H9 (cell line): ENCODE data around the gene CTH. TPM values are rescaled to one million over a fixed set of nuclear protein-coding genes. Genes with fewer than 3 reads are reported as not detected.
A peak's percentile ranks its signal among the peaks of the same experiment; 100 is the strongest.

ENCODE experiments used
- DNase-seq: peaks from one replicate; pipeline ENCODE4 v3.0.0-alpha.2; 2017
- H2AFZ ChIP-seq: one replicate; pipeline ENCODE4 v1.6.1; 2013; ENCODE audit warnings: mild to moderate bottlenecking, low read length, control low read depth, moderate library complexity
- H2AK5ac ChIP-seq: 2 replicates; pipeline ENCODE4 v1.6.1; 2013; ENCODE audit warnings: low read length, control low read depth, mixed read lengths; ENCODE audit not compliant: insufficient read length
- H2BK120ac ChIP-seq: one replicate; pipeline ENCODE4 v1.6.1; 2013; ENCODE audit warnings: low read depth, mild to moderate bottlenecking, low read length, control low read depth, inconsistent platforms; ENCODE audit not compliant: poor library complexity, severe bottlenecking
- H2BK12ac ChIP-seq: 2 replicates; pipeline ENCODE4 v1.6.1; 2013; ENCODE audit warnings: low read length, control low read depth, mixed read lengths, low read depth; ENCODE audit not compliant: insufficient read length
- H2BK15ac ChIP-seq: 2 replicates; pipeline ENCODE4 v1.6.1; 2013; ENCODE audit warnings: low read depth, low read length, control low read depth
- H2BK20ac ChIP-seq: one replicate; pipeline ENCODE4 v1.6.1; 2013; ENCODE audit warnings: low read depth, mild to moderate bottlenecking, low read length, control low read depth, inconsistent platforms; ENCODE audit not compliant: poor library complexity, severe bottlenecking
- H2BK5ac ChIP-seq: 2 replicates; pipeline ENCODE4 v1.6.1; 2013; ENCODE audit warnings: low read length, control low read depth, mixed read lengths; ENCODE audit not compliant: insufficient read length
- H3K14ac ChIP-seq: 2 replicates; pipeline ENCODE4 v1.6.1; 2013; ENCODE audit warnings: low read length, control low read depth; ENCODE audit not compliant: insufficient read depth
- H3K18ac ChIP-seq: 2 replicates; pipeline ENCODE4 v1.6.1; 2013; ENCODE audit warnings: low read depth, mild to moderate bottlenecking, mixed read lengths, low read length, control low read depth; ENCODE audit not compliant: insufficient read length
- H3K23ac ChIP-seq: 2 replicates; pipeline ENCODE4 v1.6.1; 2013; ENCODE audit warnings: low read length, control low read depth, mixed read lengths, low read depth; ENCODE audit not compliant: insufficient read length
- H3K23me2 ChIP-seq: 2 replicates; pipeline ENCODE4 v1.6.1; 2013; ENCODE audit warnings: low read depth, mild to moderate bottlenecking, mixed read lengths, low read length, control low read depth; ENCODE audit not compliant: insufficient read length, poor library complexity, severe bottlenecking
- H3K27ac ChIP-seq: 2 replicates; pipeline ENCODE4 v1.5.1; 2013; ENCODE audit warnings: low read length, control low read depth, mixed read lengths, low read depth; ENCODE audit not compliant: insufficient read length
- H3K27me3 ChIP-seq: 2 replicates; pipeline ENCODE4 v1.6.1; 2013; ENCODE audit warnings: low read length, control low read depth, inconsistent platforms; ENCODE audit not compliant: insufficient read depth
- H3K4ac ChIP-seq: 2 replicates; pipeline ENCODE4 v1.6.1; 2013; ENCODE audit warnings: low read depth, mild to moderate bottlenecking, control low read depth, inconsistent platforms, low read length, moderate library complexity
- H3K4me1 ChIP-seq: 2 replicates; pipeline ENCODE4 v1.6.1; 2013; ENCODE audit warnings: low read length, control low read depth, inconsistent platforms; ENCODE audit not compliant: insufficient read depth
- H3K4me2 ChIP-seq: 2 replicates; pipeline ENCODE4 v1.6.1; 2013; ENCODE audit warnings: low read length, control low read depth, mixed read lengths; ENCODE audit not compliant: insufficient read length, insufficient read depth
- H3K56ac ChIP-seq: 2 replicates; pipeline ENCODE4 v1.6.1; 2013; ENCODE audit warnings: low read depth, mild to moderate bottlenecking, mixed read lengths, low read length, control low read depth; ENCODE audit not compliant: insufficient read length
- H3K79me1 ChIP-seq: 2 replicates; pipeline ENCODE4 v1.6.1; 2013; ENCODE audit warnings: low read depth, mild to moderate bottlenecking, moderate library complexity, low read length, control low read depth, inconsistent platforms; ENCODE audit not compliant: insufficient read depth, poor library complexity, severe bottlenecking
- H3K79me2 ChIP-seq: 2 replicates; pipeline ENCODE4 v1.6.1; 2013; ENCODE audit warnings: low read length, control low read depth, inconsistent platforms; ENCODE audit not compliant: insufficient read depth
- H3K9ac ChIP-seq: 2 replicates; pipeline ENCODE4 v1.6.1; 2013; ENCODE audit warnings: low read length, control low read depth, mixed read lengths; ENCODE audit not compliant: insufficient read length; ENCODE audit errors: extremely low read depth
- H3K9me3 ChIP-seq: one replicate; pipeline ENCODE4 v1.6.1; 2013; ENCODE audit warnings: low read depth, low read length, inconsistent platforms; ENCODE audit not compliant: control insufficient read depth
- H3T11ph ChIP-seq: one replicate; pipeline ENCODE4 v1.6.1; 2013; ENCODE audit warnings: mild to moderate bottlenecking, low read length, control low read depth, inconsistent platforms
- H4K20me1 ChIP-seq: one replicate; pipeline ENCODE4 v1.6.1; 2013; ENCODE audit not compliant: control insufficient read depth, insufficient read length, insufficient read depth
- H4K5ac ChIP-seq: 2 replicates; pipeline ENCODE4 v1.6.1; 2013; ENCODE audit warnings: low read depth, mild to moderate bottlenecking, mixed read lengths, low read length, control low read depth; ENCODE audit not compliant: insufficient read length
- H4K8ac ChIP-seq: replicated peaks from 2 replicates; pipeline ENCODE4 v1.6.1; 2013; ENCODE audit warnings: low read length, control low read depth, mixed read lengths, low read depth; ENCODE audit not compliant: insufficient read length
- H4K91ac ChIP-seq: 2 replicates; pipeline ENCODE4 v1.6.1; 2013; ENCODE audit warnings: low read depth, mild to moderate bottlenecking, moderate library complexity, mixed read lengths, low read length, control low read depth; ENCODE audit not compliant: insufficient read length
- H3K27ac Mint-ChIP-seq, 3 experiments: 2 replicates in 2 of 3; 3 replicates in 1 of 3; pipeline ENCODE4 v1.8.0; 2020 to 2021; ENCODE audit warnings: mixed read lengths in 3 of 3, mild to moderate bottlenecking in 1 of 3, moderate library complexity in 1 of 3
- H3K27me3 Mint-ChIP-seq: 2 replicates; pipeline ENCODE4 v1.8.0; 2021; ENCODE audit warnings: low read depth, mild to moderate bottlenecking, moderate library complexity, mixed read lengths
- H3K36me3 Mint-ChIP-seq, 3 experiments: 2 replicates in 2 of 3; 3 replicates in 1 of 3; pipeline ENCODE4 v1.8.0; 2020 to 2021; ENCODE audit warnings: low read depth in 3 of 3, mixed read lengths in 3 of 3; ENCODE audit not compliant: insufficient read depth in 1 of 3
- H3K4me1 Mint-ChIP-seq, 2 experiments: 2 replicates each; pipeline ENCODE4 v1.8.0; 2020; ENCODE audit warnings: mixed read lengths in 2 of 2
- H3K4me3 Mint-ChIP-seq, 2 experiments: 2 replicates in 1 of 2; 3 replicates in 1 of 2; pipeline ENCODE4 v1.8.0; 2020 to 2021; ENCODE audit warnings: mild to moderate bottlenecking in 2 of 2, mixed read lengths in 2 of 2, moderate library complexity in 1 of 2
- H3K9me3 Mint-ChIP-seq, 2 experiments: 2 replicates in 1 of 2; 3 replicates in 1 of 2; pipeline ENCODE4 v1.8.0; 2020; ENCODE audit warnings: mild to moderate bottlenecking in 2 of 2, mixed read lengths in 2 of 2, moderate library complexity in 1 of 2
- CTCF ChIP-seq: fragments of 200-600 bp; sonication (generic); conservative IDR thresholded peaks from 3 replicates; pipeline ENCODE4 v1.8.0; 2021; ENCODE audit warnings: antibody characterized with exemption, mild to moderate bottlenecking
- WGBS: extraction: QIAGEN DNeasy Blood & Tissue Kit; methylation state at CpG from one replicate; pipeline ENCODE4 v1.1.7; 2013; ENCODE audit warnings: missing lambda C conversion rate, low lambda C conversion rate, mixed read lengths; ENCODE audit not compliant: insufficient read length; ENCODE audit errors: extremely low coverage; 5-methylcytosine and 5-hydroxymethylcytosine counted together
- total RNA-seq: library from RNA; stranded (reverse); gene quantifications from 2 replicates; pipeline ENCODE4 v1.2.1, GENCODE V29; 2021

The CTH gene
- total RNA-seq, 1 experiment from 2014 or later: 15.5 TPM

GRCh38 chr1:70442490-70442889, 31.4 kb downstream of the CTH start:
- Histone ChIP-seq H3K79me1 (no peaks in the 10 kb centered on the region), H2BK5ac (no peak overlapping the region), H2BK20ac (no peak overlapping the region), H3K14ac (no peak overlapping the region), H4K8ac (no peak overlapping the region), H3K4me1 (peaks cover 14% of the 10 kb centered on the region; the same call in 1 of the 2 replicates), H3K79me2 (no peaks in the 10 kb centered on the region), H2BK120ac (no peak overlapping the region), H4K91ac (no peak overlapping the region), H3K23ac (no peak overlapping the region), H4K20me1 (no peaks in the 10 kb centered on the region), H3T11ph (no peak overlapping the region), H3K4me2 (no peak overlapping the region), H3K27ac (peak overlapping the region; percentile 17), H2AFZ (no peak overlapping the region), H3K4ac (no peak overlapping the region), H3K56ac (no peak overlapping the region), H3K18ac (no peak overlapping the region), H3K27me3 (no peaks in the 10 kb centered on the region), H2AK5ac (no peak overlapping the region), H4K5ac (no peak overlapping the region), H3K23me2 (no peaks in the 10 kb centered on the region), H2BK12ac (no peak overlapping the region), H3K9me3 (no peaks in the 10 kb centered on the region), H3K9ac (no peak overlapping the region), H2BK15ac (no peak overlapping the region)
- peaks cover 29 to 34% of the 10 kb centered on the region in 2 experiments for H3K4me1 Mint-ChIP-seq
- DNase-seq: no peak
- no peaks in the 10 kb centered on the region; a peak in 1 of 5 replicates for H3K9me3 Mint-ChIP-seq
- H3K36me3 Mint-ChIP-seq: peaks cover 16 to 17% (median 16%) of the 10 kb centered on the region in 3 experiments; a peak in 6 of 7 replicates
- TF ChIP-seq CTCF: no peak
- peak overlapping the region; percentile 36 to 92 (median 78); a peak in 6 of 7 replicates for H3K27ac Mint-ChIP-seq
- no peaks in the 10 kb centered on the region for H3K27me3 Mint-ChIP-seq
- WGBS: no CpG with 5 or more reads among the region's 2 CpGs
- H3K4me3 Mint-ChIP-seq: peak overlapping the region in 1 of 2 experiments; percentile 35; a peak in 1 of 5 replicates
